Activated naive CD8-positive, alpha-beta T cell treated with anti-CD3 and anti-CD28 coated beads, Interleukin-2, amount 50 U/mL, for 24 hours (primary cell): Measurements from ENCODE around the gene LNP1.
"Not testable (repeated sequence)": the region's sequence is repeated elsewhere in the genome, so short reads cannot be mapped to it uniquely, and the experiment has no call there.

Source experiments
- ATAC-seq: fragments of 150-1000 bp; cut with Tn5 transposase; one replicate; pipeline ENCODE4 v1.10.0; 2021
- DNase-seq: peaks from one replicate; pipeline ENCODE4 v3.0.0; 2021
- H3K27ac Mint-ChIP-seq: one replicate; pipeline ENCODE4 v1.8.0; 2021; ENCODE audit warnings: mild to moderate bottlenecking, mixed read lengths
- H3K27me3 Mint-ChIP-seq: one replicate; pipeline ENCODE4 v1.8.0; 2021; ENCODE audit warnings: mixed read lengths
- H3K36me3 Mint-ChIP-seq: one replicate; pipeline ENCODE4 v1.8.0; 2021; ENCODE audit warnings: low read depth, mixed read lengths
- H3K4me1 Mint-ChIP-seq: one replicate; pipeline ENCODE4 v1.8.0; 2021; ENCODE audit warnings: mixed read lengths
- H3K4me3 Mint-ChIP-seq: one replicate; pipeline ENCODE4 v1.8.0; 2021; ENCODE audit warnings: mild to moderate bottlenecking, moderate library complexity, mixed read lengths
- H3K9me3 Mint-ChIP-seq: one replicate; pipeline ENCODE4 v1.8.0; 2021; ENCODE audit warnings: mixed read lengths

LNP1 gene

GRCh38 chr3:100400780-100401673 lies at the start of gene LNP1, which contains the start of gene TOMM70:
Gene LNP1, plus strand, starts transcription at chr3:100401539. Its CDS starts 28,191 bp downstream, at chr3:100429730.
Gene TOMM70, minus strand, starts transcription at chr3:100401089. Its CDS starts 140 bp downstream, at chr3:100400949.
- Mint-ChIP-seq H3K4me3 (peak within 1 kb of the TSS; percentile 96), H3K9me3 (peaks cover 4% of the 10 kb centered on the region), H3K4me1 (peaks cover 74% of the 10 kb centered on the region), H3K27ac (peak within 1 kb of the TSS; percentile 98), H3K36me3 (peaks cover 35% of the 10 kb centered on the region), H3K27me3 (no peaks in the 10 kb centered on the region)
- DNase-seq, result peak; percentile 95
- peak; percentile 95 for ATAC-seq

GRCh38 chr3:100351770-100352169 lies 49.6 kb upstream of the LNP1 start:
- H3K27ac Mint-ChIP-seq, H3K4me3 Mint-ChIP-seq, H3K9me3 Mint-ChIP-seq, ATAC-seq, H3K4me1 Mint-ChIP-seq, H3K27me3 Mint-ChIP-seq, DNase-seq: not testable (repeated sequence)
- peaks cover 68% of the 10 kb centered on the region for H3K36me3 Mint-ChIP-seq

- ATAC-seq (no peak), DNase-seq (no peak)
Observed at GRCh38 chr3:100352296-100353231, 48.8 kb upstream of the LNP1 start.

GRCh38 chr3:100354850-100355249 lies 46.5 kb upstream of the LNP1 start:
- no peaks in the 10 kb centered on the region for H3K9me3 Mint-ChIP-seq
- no peak for ATAC-seq
- no peak overlapping the region for H3K27ac Mint-ChIP-seq
- H3K4me3 Mint-ChIP-seq, result no peak overlapping the region
- H3K4me1 Mint-ChIP-seq, result no peaks in the 10 kb centered on the region
- DNase-seq, result no peak
- no peaks in the 10 kb centered on the region for H3K27me3 Mint-ChIP-seq
- H3K36me3 Mint-ChIP-seq, result peaks cover 58% of the 10 kb centered on the region

More at GRCh38 chr3:100352296-100353231, 48.8 kb upstream of the LNP1 start:
- Mint-ChIP-seq H3K4me1 (no peaks in the 10 kb centered on the region), H3K27ac (no peak overlapping the region), H3K4me3 (no peak overlapping the region), H3K36me3 (peaks cover 63% of the 10 kb centered on the region), H3K9me3 (no peaks in the 10 kb centered on the region), H3K27me3 (no peaks in the 10 kb centered on the region)

- DNase-seq (no peak), ATAC-seq (no peak)
- no peak overlapping the region for H3K27ac Mint-ChIP-seq
- H3K4me1 Mint-ChIP-seq, result no peaks in the 10 kb centered on the region
- H3K36me3 Mint-ChIP-seq, result peaks cover 58% of the 10 kb centered on the region
- H3K9me3 Mint-ChIP-seq, result no peaks in the 10 kb centered on the region
- no peak overlapping the region for H3K4me3 Mint-ChIP-seq
- H3K27me3 Mint-ChIP-seq, result no peaks in the 10 kb centered on the region
Observed at GRCh38 chr3:100358413-100358812, 42.9 kb upstream of the LNP1 start.

GRCh38 chr3:100359035-100359434 lies 42.3 kb upstream of the LNP1 start:
- H3K27ac Mint-ChIP-seq, result no peak overlapping the region
- peaks cover 62% of the 10 kb centered on the region for H3K36me3 Mint-ChIP-seq

GRCh38 chr3:100360757-100361496 lies 40.4 kb upstream of the LNP1 start:
- no peak for ATAC-seq
- Mint-ChIP-seq H3K36me3 (peaks cover 64% of the 10 kb centered on the region), H3K27ac (no peak overlapping the region), H3K4me1 (no peaks in the 10 kb centered on the region), H3K9me3 (no peaks in the 10 kb centered on the region), H3K27me3 (no peaks in the 10 kb centered on the region), H3K4me3 (no peak overlapping the region)
- DNase-seq, result no peak

More at GRCh38 chr3:100359035-100359434, 42.3 kb upstream of the LNP1 start:
- H3K4me1 Mint-ChIP-seq, result no peaks in the 10 kb centered on the region
- DNase-seq (no peak), ATAC-seq (no peak)
- H3K4me3 Mint-ChIP-seq, result no peak overlapping the region
- no peaks in the 10 kb centered on the region for H3K27me3 Mint-ChIP-seq
- no peaks in the 10 kb centered on the region for H3K9me3 Mint-ChIP-seq

GRCh38 chr3:100361897-100362296 lies 39.4 kb upstream of the LNP1 start:
- no peak for ATAC-seq
- peaks cover 62% of the 10 kb centered on the region for H3K36me3 Mint-ChIP-seq
- no peak overlapping the region for H3K27ac Mint-ChIP-seq
- no peaks in the 10 kb centered on the region for H3K4me1 Mint-ChIP-seq
- H3K9me3 Mint-ChIP-seq, result no peaks in the 10 kb centered on the region
- DNase-seq, result no peak
- no peak overlapping the region for H3K4me3 Mint-ChIP-seq
- no peaks in the 10 kb centered on the region for H3K27me3 Mint-ChIP-seq

- Mint-ChIP-seq H3K27ac (no peak overlapping the region), H3K4me3 (no peak overlapping the region), H3K9me3 (no peaks in the 10 kb centered on the region), H3K36me3 (peaks cover 61% of the 10 kb centered on the region), H3K27me3 (no peaks in the 10 kb centered on the region), H3K4me1 (no peaks in the 10 kb centered on the region)
- ATAC-seq (no peak), DNase-seq (no peak)
Observed at GRCh38 chr3:100364421-100364820, 36.9 kb upstream of the LNP1 start.

- Mint-ChIP-seq H3K4me1 (no peaks in the 10 kb centered on the region), H3K4me3 (no peak overlapping the region), H3K36me3 (peaks cover 54% of the 10 kb centered on the region), H3K9me3 (no peaks in the 10 kb centered on the region), H3K27me3 (no peaks in the 10 kb centered on the region), H3K27ac (no peak overlapping the region)
- no peak for DNase-seq
- no peak for ATAC-seq
Observed at GRCh38 chr3:100366424-100366823, 34.9 kb upstream of the LNP1 start.

GRCh38 chr3:100368441-100368840 lies 32.9 kb upstream of the LNP1 start:
- Mint-ChIP-seq H3K27me3 (no peaks in the 10 kb centered on the region), H3K36me3 (peaks cover 48% of the 10 kb centered on the region), H3K9me3 (no peaks in the 10 kb centered on the region), H3K4me1 (no peaks in the 10 kb centered on the region), H3K4me3 (no peak overlapping the region), H3K27ac (no peak overlapping the region)
- no peak for ATAC-seq
- DNase-seq, result no peak

- H3K4me1 Mint-ChIP-seq, result no peaks in the 10 kb centered on the region
- H3K27ac Mint-ChIP-seq, result peak overlapping the region; percentile 50
- peaks cover 34% of the 10 kb centered on the region for H3K36me3 Mint-ChIP-seq
- DNase-seq, result no peak
- no peak overlapping the region for H3K4me3 Mint-ChIP-seq
- no peaks in the 10 kb centered on the region for H3K9me3 Mint-ChIP-seq
- no peak for ATAC-seq
- H3K27me3 Mint-ChIP-seq, result no peaks in the 10 kb centered on the region
Observed at GRCh38 chr3:100370756-100371155, 30.6 kb upstream of the LNP1 start.

GRCh38 chr3:100374521-100374920 lies 26.8 kb upstream of the LNP1 start:
- H3K9me3 Mint-ChIP-seq, result no peaks in the 10 kb centered on the region
- DNase-seq, result no peak
- no peak overlapping the region for H3K27ac Mint-ChIP-seq
- no peak overlapping the region for H3K4me3 Mint-ChIP-seq
- no peak for ATAC-seq
- no peaks in the 10 kb centered on the region for H3K27me3 Mint-ChIP-seq
- no peaks in the 10 kb centered on the region for H3K4me1 Mint-ChIP-seq
- peaks cover 40% of the 10 kb centered on the region for H3K36me3 Mint-ChIP-seq

GRCh38 chr3:100376301-100376700 lies 25.0 kb upstream of the LNP1 start:
- Mint-ChIP-seq H3K27me3 (no peaks in the 10 kb centered on the region), H3K27ac (no peak overlapping the region), H3K36me3 (peaks cover 51% of the 10 kb centered on the region), H3K9me3 (no peaks in the 10 kb centered on the region), H3K4me3 (no peak overlapping the region), H3K4me1 (no peaks in the 10 kb centered on the region)
- DNase-seq (no peak), ATAC-seq (no peak)
